HG03469 (cell line): ENCODE measurements around the gene KIF6.
"Not testable (repeated sequence)": the region's sequence is repeated elsewhere in the genome, so short reads cannot be mapped to it uniquely, and the experiment has no call there.

Experiments
- ATAC-seq: cut with Tn5 transposase; IDR thresholded peaks from one replicate; pipeline ENCODE4 v1.9.1; 2021; ENCODE audit warnings: mild to moderate bottlenecking, moderate library complexity, moderate number of reproducible peaks; ENCODE audit not compliant: unreplicated experiment

KIF6 gene

GRCh38 chr6:39724787-39725631, at the start of gene KIF6:
Gene KIF6, minus strand, starts transcription at chr6:39725408. Its CDS starts 98 bp downstream, at chr6:39725310.
- ATAC-seq: peak; percentile 93

- no peak for ATAC-seq
These were observed 48.6 kb upstream of the KIF6 start for GRCh38 chr6:39773782-39774181.

GRCh38 chr6:39772559-39773273, 47.5 kb upstream of the KIF6 start:
- ATAC-seq: no peak

- no peak for ATAC-seq
These were observed 45.2 kb upstream of the KIF6 start for GRCh38 chr6:39770446-39770845.

GRCh38 chr6:39769012-39769411, 43.8 kb upstream of the KIF6 start:
- no peak for ATAC-seq

GRCh38 chr6:39765508-39766065, 40.4 kb upstream of the KIF6 start:
- no peak for ATAC-seq

DNA sequence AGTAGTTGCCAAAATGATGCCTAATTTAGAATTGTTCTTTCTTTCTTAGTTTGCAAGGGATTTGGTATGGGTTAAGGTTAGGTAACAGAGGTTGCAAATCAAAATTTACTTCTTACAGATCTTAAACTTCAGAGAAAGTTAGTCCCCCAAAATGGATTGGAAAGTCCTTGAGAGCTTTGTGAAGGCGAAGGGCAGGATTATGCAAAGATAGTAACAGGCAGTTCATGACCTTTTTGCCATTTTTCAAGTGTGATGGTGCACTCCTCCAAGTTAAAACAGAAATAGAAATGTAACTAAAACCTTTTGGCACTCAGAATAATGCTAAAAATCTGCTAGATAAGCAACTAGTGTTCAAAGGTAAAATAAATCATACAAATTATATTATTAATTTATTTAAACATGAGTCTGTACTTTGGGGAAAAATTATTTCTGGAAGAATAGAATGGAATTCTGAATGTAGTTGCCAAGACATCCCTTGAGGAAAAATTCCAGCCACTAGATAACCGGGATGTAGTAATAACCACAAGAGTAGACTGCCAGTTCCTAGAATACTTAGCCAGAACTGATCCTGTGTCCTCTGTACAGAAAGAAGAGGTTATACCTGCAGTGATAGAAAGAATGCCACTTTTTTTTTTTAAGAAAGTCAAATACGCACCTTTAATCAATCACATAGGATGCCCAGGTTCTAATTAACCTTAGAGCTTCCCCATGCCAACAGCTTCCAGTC, 35.2 kb upstream of the KIF6 start:
- no peak for ATAC-seq

GRCh38 chr6:39758905-39759605, 33.8 kb upstream of the KIF6 start:
- ATAC-seq: no peak

DNA sequence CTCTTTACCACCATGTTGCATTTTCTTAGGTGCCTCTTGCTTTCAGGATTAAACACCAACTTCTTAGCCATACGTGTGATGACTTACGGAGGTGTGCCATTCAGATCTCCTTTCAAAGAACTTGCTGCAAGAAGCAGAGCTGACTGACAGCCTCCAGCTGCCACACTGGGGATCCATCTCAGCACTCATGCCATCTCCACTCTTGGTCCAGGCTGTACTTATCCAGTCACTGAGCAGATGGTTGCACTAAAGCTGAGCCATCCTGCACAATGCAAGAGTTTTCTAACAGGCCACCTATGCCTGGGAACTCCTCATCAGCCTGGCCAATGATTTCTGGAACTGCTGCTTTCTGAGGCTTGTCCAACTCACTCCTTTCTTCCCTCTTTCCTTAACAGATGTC, 31.4 kb upstream of the KIF6 start:
- no peak for ATAC-seq

DNA sequence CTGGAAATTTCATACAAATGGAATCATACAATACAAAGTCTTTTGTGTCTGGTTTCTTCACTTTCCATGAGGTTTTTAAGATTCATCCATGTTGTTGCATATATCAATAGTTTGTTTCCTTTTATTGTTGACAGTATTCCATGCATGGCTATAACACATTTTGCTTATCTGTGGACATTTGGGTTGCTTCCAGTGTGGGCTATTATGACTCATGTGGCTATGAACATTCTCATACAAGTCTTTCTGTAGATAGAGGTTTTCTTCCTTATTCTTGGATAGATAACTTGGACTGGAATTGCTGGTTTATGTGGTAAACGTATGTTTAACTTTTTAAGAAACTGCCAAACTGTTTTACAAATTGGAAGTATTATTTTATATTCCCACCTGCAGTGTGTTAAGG, 30.0 kb upstream of the KIF6 start:
- ATAC-seq: no peak

- ATAC-seq: no peak
These were observed 29.4 kb upstream of the KIF6 start for GRCh38 chr6:39754514-39755115.

GRCh38 chr6:39753725-39754045, 28.5 kb upstream of the KIF6 start:
- no peak for ATAC-seq

DNA sequence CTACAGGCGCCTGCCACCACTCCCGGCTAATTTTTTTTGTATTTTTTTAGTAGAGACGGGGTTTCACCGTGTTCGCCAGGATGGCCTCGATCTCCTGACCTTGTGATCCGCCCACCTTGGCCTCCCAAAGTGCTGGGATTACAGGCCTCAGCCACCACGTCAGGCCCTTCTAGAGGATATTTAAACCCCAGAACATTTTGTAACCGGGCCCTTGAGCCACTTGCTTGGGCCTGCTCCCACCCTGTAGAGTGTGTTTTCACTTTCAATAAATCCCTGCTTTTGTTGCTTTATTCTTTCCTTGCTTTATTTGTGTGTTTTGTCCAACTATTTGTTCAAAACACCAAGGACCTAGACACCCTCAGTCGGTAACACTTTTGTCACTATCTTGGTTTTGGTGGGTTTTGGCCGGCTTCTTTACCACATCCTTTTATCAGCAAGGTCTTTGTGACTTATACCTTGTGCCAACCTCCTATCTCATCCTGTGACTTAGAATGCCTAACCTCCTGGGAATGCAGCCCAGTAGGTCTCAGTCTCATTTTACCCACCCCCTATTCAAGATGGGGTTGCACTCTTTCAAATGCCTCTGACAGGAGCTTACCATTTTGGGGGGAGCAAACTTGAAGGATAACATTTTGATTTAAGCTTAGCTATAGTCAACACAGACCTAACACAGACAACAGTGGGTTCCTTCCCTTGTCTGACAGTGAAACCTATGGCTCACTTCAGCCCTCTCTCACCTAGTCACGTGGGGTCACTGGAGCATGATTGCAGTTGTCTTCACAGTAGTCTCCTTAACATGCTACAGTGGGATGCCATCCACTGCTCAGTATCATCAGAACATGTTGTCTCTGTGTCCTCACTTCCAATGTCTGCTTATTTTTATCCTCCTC, 27.9 kb upstream of the KIF6 start:
- ATAC-seq: no peak

DNA sequence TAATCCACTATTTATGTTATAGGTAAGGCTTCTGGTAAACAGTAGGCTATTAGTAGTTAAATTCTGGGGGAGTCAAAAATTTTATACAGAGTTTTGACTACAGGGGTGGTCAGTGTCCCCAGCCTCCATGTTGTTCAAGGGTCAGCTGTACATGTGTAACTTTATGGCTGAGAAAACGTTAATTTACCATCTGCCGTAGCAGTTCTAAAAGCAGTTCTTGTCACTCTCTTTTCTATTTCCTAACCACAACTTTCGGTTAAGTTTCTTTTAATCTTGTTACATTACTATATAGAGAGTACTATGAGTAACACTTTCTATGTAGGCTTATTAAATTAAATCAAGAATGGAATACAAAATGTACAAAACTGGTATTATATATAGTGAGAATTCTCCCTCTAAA, 21.6 kb upstream of the KIF6 start:
- ATAC-seq: no peak

DNA sequence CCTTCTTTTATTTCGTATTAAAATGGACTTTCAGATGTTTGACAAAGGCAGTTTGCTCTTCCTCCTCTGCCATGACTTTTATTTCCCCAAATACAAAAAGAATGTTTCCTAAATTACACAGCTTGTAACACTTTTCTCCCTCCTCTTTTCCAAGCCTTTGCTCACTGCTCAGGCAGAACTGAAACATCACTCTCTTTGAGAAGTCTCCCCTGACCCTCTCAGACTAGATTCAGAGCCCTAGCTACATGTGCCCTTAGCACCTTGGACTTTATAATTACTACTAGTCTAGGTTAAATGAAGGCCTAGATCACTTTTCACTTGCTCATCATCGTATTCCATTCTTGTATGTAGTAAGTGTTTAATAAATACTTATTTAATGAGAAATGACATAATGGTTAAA, 8.5 kb upstream of the KIF6 start:
- ATAC-seq: no peak

DNA sequence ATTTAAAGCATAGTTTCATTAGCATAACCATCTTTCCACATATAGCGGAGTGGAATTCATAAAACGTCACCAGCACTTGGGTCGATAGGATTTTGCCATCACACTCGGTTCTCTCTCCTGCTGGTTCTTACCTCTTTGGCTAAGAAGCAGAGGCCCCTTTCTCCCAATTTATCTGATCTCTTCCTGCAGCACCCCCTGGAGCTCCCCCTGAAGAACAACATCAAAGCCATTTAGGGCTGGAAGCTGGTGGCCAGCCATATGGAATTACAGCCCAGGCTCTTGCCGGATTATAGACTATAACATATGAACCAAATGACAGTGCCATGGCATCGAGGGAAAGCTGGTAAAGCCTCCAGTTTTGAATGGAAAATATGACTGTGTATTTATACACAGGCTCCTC, 6.4 kb upstream of the KIF6 start:
- ATAC-seq: no peak

GRCh38 chr6:39729945-39730344, 4.7 kb upstream of the KIF6 start:
- no peak for ATAC-seq

DNA sequence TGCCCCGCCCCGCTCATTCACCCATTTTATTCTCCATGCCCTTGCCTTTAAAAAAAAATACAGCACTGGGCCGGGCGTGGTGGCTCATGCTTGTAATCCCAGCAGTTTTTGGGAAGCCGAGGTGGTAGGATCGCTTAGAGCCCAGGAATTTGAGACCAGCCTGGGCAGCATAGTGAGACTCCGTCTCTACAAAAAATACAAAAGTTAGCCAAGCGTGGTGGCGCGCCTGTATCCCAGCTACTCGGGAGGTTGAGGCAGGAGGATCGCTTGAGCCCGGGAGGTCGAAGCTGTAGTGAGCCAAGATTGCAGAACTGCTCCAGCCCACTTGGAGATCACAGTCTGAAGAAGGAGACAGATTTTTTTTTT, 407 bp upstream of the KIF6 start:
- ATAC-seq: no peak

DNA sequence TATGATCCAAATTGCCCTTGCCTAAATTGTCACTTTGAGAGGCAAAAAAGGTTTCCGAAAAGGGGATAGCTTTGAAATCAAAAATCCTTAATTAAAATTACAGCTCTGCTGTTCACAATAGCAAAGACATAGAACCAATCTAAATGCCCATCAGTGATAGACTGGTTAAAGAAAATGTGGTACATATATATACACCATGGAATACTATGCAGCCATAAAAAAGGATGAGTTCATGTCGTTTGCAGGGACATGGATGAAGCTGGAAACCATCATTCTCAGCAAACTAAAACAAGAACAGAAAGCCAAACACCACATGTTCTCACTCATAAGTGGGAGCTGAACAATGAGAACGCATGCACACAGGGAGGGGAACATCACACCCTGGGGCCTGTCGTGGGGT, 1.9 kb downstream of the KIF6 start:
- ATAC-seq: not testable (repeated sequence)

- ATAC-seq: no peak
These were observed 10.4 kb downstream of the KIF6 start for GRCh38 chr6:39714802-39715201.
